Measurements from ENCODE around the gene SEPTIN8.

Gene SEPTIN8

GRCh38 chr5:132788990-132789886 is 12.2 kb upstream of the SEPTIN8 start:
- no peak for DNase-seq (ENCODE audit: low read depth)
- TF ChIP-seq, protein P1, sequence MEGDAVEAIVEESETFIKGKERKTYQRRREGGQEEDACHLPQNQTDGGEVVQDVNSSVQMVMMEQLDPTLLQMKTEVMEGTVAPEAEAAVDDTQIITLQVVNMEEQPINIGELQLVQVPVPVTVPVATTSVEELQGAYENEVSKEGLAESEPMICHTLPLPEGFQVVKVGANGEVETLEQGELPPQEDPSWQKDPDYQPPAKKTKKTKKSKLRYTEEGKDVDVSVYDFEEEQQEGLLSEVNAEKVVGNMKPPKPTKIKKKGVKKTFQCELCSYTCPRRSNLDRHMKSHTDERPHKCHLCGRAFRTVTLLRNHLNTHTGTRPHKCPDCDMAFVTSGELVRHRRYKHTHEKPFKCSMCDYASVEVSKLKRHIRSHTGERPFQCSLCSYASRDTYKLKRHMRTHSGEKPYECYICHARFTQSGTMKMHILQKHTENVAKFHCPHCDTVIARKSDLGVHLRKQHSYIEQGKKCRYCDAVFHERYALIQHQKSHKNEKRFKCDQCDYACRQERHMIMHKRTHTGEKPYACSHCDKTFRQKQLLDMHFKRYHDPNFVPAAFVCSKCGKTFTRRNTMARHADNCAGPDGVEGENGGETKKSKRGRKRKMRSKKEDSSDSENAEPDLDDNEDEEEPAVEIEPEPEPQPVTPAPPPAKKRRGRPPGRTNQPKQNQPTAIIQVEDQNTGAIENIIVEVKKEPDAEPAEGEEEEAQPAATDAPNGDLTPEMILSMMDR (conservative IDR thresholded peaks at IDR 0.05; ENCODE audit: low read length), result no peak
- no peak overlapping the region for H3K4me3 ChIP-seq (ENCODE audit: low read length)

DNA sequence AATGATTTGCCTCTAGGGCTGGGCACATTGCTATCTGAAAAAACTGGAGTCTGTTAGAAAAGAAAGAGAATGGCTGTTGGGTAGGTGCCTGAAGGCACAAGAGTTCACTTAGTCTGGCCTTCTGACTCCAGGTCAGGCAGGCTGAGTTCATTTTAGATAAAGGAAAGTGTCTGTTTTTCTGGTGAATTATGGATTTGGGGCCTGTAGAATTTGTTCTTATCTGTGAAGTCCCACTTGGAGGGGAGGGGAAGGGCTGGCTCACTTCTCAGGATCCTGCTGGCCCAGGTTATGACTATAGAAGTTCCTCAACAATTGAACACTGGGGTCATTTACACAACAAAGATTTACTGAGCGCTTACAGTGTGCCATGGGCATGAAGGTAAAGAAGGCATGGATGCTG is 11.5 kb upstream of the SEPTIN8 start:
- no peak overlapping the region for H3K4me3 ChIP-seq (ENCODE audit: low read length)
- TF ChIP-seq, protein P1 (conservative IDR thresholded peaks at IDR 0.05; ENCODE audit: low read length), result no peak
- no peak for DNase-seq (ENCODE audit: low read depth)

- no peak overlapping the region for H3K4me3 ChIP-seq (ENCODE audit: low read length)
- TF ChIP-seq, protein P1 (conservative IDR thresholded peaks at IDR 0.05; ENCODE audit: low read length), result no peak
- DNase-seq (ENCODE audit: low read depth), result peak; percentile 73
Observed at GRCh38 chr5:132787076-132787475, 10.0 kb upstream of the SEPTIN8 start.

- no peak overlapping the region for H3K4me3 ChIP-seq (ENCODE audit: low read length)
- no peak for DNase-seq (ENCODE audit: low read depth)
- TF ChIP-seq, protein P1 (conservative IDR thresholded peaks at IDR 0.05; ENCODE audit: low read length), result no peak
Observed at GRCh38 chr5:132785864-132786263, 8.8 kb upstream of the SEPTIN8 start.

GRCh38 chr5:132785365-132785764 is 8.3 kb upstream of the SEPTIN8 start:
- TF ChIP-seq, protein P1 (conservative IDR thresholded peaks at IDR 0.05; ENCODE audit: low read length), result no peak
- DNase-seq (ENCODE audit: low read depth), result no peak

DNA sequence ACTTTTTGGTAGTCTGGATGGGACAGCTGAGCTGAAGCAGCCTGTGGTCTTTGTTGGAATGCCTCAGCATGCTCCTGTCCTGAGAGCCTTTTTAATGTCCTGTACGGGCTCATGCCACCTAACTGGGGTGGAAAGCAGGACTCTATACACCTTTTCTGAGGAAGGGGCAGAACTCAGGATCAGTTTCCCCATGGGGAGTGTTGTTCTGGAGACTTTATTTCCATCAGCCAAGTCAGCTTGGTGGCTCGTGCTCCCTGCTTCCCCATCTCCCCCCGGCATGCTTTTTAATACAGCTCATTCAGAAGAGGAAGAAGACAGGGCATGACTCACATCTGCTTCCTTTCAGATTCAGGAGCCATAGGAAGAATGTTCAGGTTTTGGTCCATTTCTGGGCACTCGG is 5.1 kb upstream of the SEPTIN8 start:
- TF ChIP-seq, protein P1 (conservative IDR thresholded peaks at IDR 0.05; ENCODE audit: low read length), result no peak
- H3K4me3 ChIP-seq (ENCODE audit: low read length), result no peak overlapping the region
- DNase-seq (ENCODE audit: low read depth), result peak; percentile 48

More at GRCh38 chr5:132785365-132785764, 8.3 kb upstream of the SEPTIN8 start:
- H3K4me3 ChIP-seq (ENCODE audit: low read length), result no peak overlapping the region

- TF ChIP-seq, protein P1 (conservative IDR thresholded peaks at IDR 0.05; ENCODE audit: low read length), result no peak
- no peak overlapping the region for H3K4me3 ChIP-seq (ENCODE audit: low read length)
- no peak for DNase-seq (ENCODE audit: low read depth)
Observed at GRCh38 chr5:132781029-132781428, 4.0 kb upstream of the SEPTIN8 start.
